Nephron progenitor cell (in vitro differentiated cells): ENCODE measurements around the gene TFEB.

Experiments
- DNase-seq: peaks from one replicate; pipeline ENCODE4 v3.0.0; 2021
- H3K27ac Mint-ChIP-seq: 2 replicates; pipeline ENCODE4 v1.8.0; 2021; ENCODE audit warnings: mild to moderate bottlenecking, moderate library complexity, mixed read lengths
- H3K27me3 Mint-ChIP-seq: 2 replicates; pipeline ENCODE4 v1.8.0; 2021; ENCODE audit warnings: mild to moderate bottlenecking, low read depth, mixed read lengths; ENCODE audit not compliant: poor library complexity
- H3K36me3 Mint-ChIP-seq: 2 replicates; pipeline ENCODE4 v1.8.0; 2021; ENCODE audit warnings: low read depth, mixed read lengths
- H3K4me1 Mint-ChIP-seq: 2 replicates; pipeline ENCODE4 v1.8.0; 2021; ENCODE audit warnings: mixed read lengths
- H3K4me3 Mint-ChIP-seq: 2 replicates; pipeline ENCODE4 v1.8.0; 2021; ENCODE audit warnings: mild to moderate bottlenecking, moderate library complexity, mixed read lengths
- H3K9me3 Mint-ChIP-seq: 2 replicates; pipeline ENCODE4 v1.8.0; 2021; ENCODE audit warnings: mild to moderate bottlenecking, moderate library complexity, mixed read lengths
- CTCF ChIP-seq: fragments of 200-600 bp; sonication (generic); IDR thresholded peaks from 2 replicates; pipeline ENCODE4 v1.5.0; 2021; ENCODE audit warnings: antibody characterized with exemption

TFEB gene

GRCh38 chr6:41690541-41691330 is 44.7 kb downstream of the TFEB start:
- no peak overlapping the region for H3K4me3 Mint-ChIP-seq

GRCh38 chr6:41689171-41690008 is 46.0 kb downstream of the TFEB start:
- DNase-seq: no peak
- H3K9me3 Mint-ChIP-seq: no peaks in the 10 kb centered on the region
- H3K4me3 Mint-ChIP-seq: no peak overlapping the region

More at GRCh38 chr6:41690541-41691330, 44.7 kb downstream of the TFEB start:
- Mint-ChIP-seq H3K27me3 (peaks cover 43% of the 10 kb centered on the region), H3K36me3 (no peaks in the 10 kb centered on the region), H3K4me1 (peaks cover 15% of the 10 kb centered on the region), H3K9me3 (no peaks in the 10 kb centered on the region), H3K27ac (no peak overlapping the region)
- no peak for DNase-seq
- no peak for TF ChIP-seq CTCF

GRCh38 chr6:41688256-41688965 is 47.0 kb downstream of the TFEB start:
- H3K27ac Mint-ChIP-seq: no peak overlapping the region
- H3K9me3 Mint-ChIP-seq: no peaks in the 10 kb centered on the region
- H3K4me3 Mint-ChIP-seq: no peak overlapping the region
- peaks cover 42% of the 10 kb centered on the region for H3K27me3 Mint-ChIP-seq
- no peak for TF ChIP-seq CTCF
- peaks cover 30% of the 10 kb centered on the region for H3K4me1 Mint-ChIP-seq
- H3K36me3 Mint-ChIP-seq: no peaks in the 10 kb centered on the region
- DNase-seq: no peak

More at GRCh38 chr6:41689171-41690008, 46.0 kb downstream of the TFEB start:
- TF ChIP-seq CTCF: no peak
- H3K27ac Mint-ChIP-seq: no peak overlapping the region
- peaks cover 47% of the 10 kb centered on the region for H3K27me3 Mint-ChIP-seq
- H3K36me3 Mint-ChIP-seq: no peaks in the 10 kb centered on the region
- H3K4me1 Mint-ChIP-seq: peaks cover 21% of the 10 kb centered on the region

- TF ChIP-seq CTCF: no peak
These were observed 47.8 kb downstream of the TFEB start for GRCh38 chr6:41687501-41688175.

GRCh38 chr6:41685641-41686380 is 49.6 kb downstream of the TFEB start:
- H3K36me3 Mint-ChIP-seq: no peaks in the 10 kb centered on the region
- TF ChIP-seq CTCF: no peak
- no peak overlapping the region for H3K4me3 Mint-ChIP-seq
- DNase-seq: no peak
- no peaks in the 10 kb centered on the region for H3K9me3 Mint-ChIP-seq
- no peak overlapping the region for H3K27ac Mint-ChIP-seq
- H3K27me3 Mint-ChIP-seq: peaks cover 37% of the 10 kb centered on the region
- H3K4me1 Mint-ChIP-seq: peaks cover 41% of the 10 kb centered on the region

More at GRCh38 chr6:41687501-41688175, 47.8 kb downstream of the TFEB start:
- H3K4me3 Mint-ChIP-seq: no peak overlapping the region
- H3K27me3 Mint-ChIP-seq: peaks cover 42% of the 10 kb centered on the region
- no peaks in the 10 kb centered on the region for H3K36me3 Mint-ChIP-seq
- no peaks in the 10 kb centered on the region for H3K9me3 Mint-ChIP-seq
- no peak for DNase-seq
- H3K4me1 Mint-ChIP-seq: peaks cover 30% of the 10 kb centered on the region
- no peak overlapping the region for H3K27ac Mint-ChIP-seq
